ENCODE data around the gene PDSS2. TPM values are rescaled to one million over a fixed set of nuclear protein-coding genes. Genes with fewer than 3 reads are reported as not detected.

Gene PDSS2
- polyA plus RNA-seq, 2 donors, result 3.6 to 7.3 TPM

DNA sequence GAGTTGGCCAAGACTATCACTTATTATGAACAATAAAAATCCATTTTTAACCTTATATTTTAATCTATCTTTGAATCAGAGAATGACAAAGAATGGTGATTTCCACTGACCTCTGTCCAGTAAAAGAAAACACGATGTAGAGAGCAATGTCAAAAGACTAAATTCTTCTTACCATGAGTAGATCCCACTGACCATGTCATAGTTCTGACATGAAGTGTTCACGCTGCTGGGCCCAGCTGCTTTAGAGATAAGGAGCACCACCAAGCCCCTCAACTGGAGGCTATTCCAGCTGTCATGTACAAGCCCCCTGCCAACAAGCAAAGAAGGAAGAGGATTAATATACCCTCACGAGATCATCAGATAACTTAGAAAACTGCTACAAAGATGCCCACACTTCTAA lies 125.3 kb downstream of the PDSS2 start:
- no peaks in the 10 kb centered on the region for H3K27me3 ChIP-seq (ENCODE audit: control insufficient read depth in 1 of 2, insufficient read depth in 2 of 2, low read length in 2 of 2)
- WGBS, 2 donors, result 93% methylated on average over 3 of the region's 3 CpGs
- H3K36me3 ChIP-seq (ENCODE audit: control insufficient read depth in 2 of 2, insufficient read depth in 2 of 2, low read length in 1 of 2), result no peaks in the 10 kb centered on the region
- no peak overlapping the region for H3K4me3 ChIP-seq (ENCODE audit: low read depth in 1 of 2, low read length in 2 of 2)
- H3K9me3 ChIP-seq (ENCODE audit: control insufficient read depth in 2 of 2, insufficient read depth in 1 of 2, low read depth in 1 of 2, low read length in 1 of 2), result no peaks in the 10 kb centered on the region
- no peaks in the 10 kb centered on the region for H3K4me1 ChIP-seq (ENCODE audit: control insufficient read depth in 2 of 2, insufficient read depth in 2 of 2, low read length in 1 of 2)
- no peak overlapping the region for H3K27ac ChIP-seq (ENCODE audit: low read depth in 2 of 2, low read length in 1 of 2)

DNA sequence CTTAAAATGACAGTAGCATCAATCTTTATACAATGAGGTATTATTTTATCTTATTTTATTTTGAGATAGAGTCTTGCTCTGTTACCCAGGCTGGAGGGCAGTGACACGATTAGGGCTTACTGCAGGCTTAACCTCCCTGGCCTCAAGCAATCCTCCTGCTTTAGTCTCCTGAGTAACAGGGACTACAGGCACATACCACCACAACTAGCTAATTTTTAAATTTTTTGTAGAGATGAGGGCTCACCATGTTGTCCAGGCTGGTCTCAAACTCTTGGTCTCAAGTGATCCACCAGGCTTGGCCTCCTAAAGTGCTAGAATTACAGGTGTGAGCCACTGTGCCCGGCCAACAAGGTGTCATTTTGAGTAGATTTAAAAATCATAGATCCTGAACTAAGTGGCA lies 125.9 kb downstream of the PDSS2 start:
- no peak overlapping the region for H3K27ac ChIP-seq (ENCODE audit: low read depth in 2 of 2, low read length in 1 of 2)
- no peak overlapping the region for H3K4me3 ChIP-seq (ENCODE audit: low read depth in 1 of 2, low read length in 2 of 2)
- H3K9me3 ChIP-seq (ENCODE audit: control insufficient read depth in 2 of 2, insufficient read depth in 1 of 2, low read depth in 1 of 2, low read length in 1 of 2), result no peaks in the 10 kb centered on the region
- H3K4me1 ChIP-seq (ENCODE audit: control insufficient read depth in 2 of 2, insufficient read depth in 2 of 2, low read length in 1 of 2), result no peaks in the 10 kb centered on the region
- H3K27me3 ChIP-seq (ENCODE audit: control insufficient read depth in 1 of 2, insufficient read depth in 2 of 2, low read length in 2 of 2), result no peaks in the 10 kb centered on the region
- 89 to 97% methylated on average over 2 of the region's 2 CpGs for WGBS, 2 donors
- H3K36me3 ChIP-seq (ENCODE audit: control insufficient read depth in 2 of 2, insufficient read depth in 2 of 2, low read length in 1 of 2), result no peaks in the 10 kb centered on the region

DNA sequence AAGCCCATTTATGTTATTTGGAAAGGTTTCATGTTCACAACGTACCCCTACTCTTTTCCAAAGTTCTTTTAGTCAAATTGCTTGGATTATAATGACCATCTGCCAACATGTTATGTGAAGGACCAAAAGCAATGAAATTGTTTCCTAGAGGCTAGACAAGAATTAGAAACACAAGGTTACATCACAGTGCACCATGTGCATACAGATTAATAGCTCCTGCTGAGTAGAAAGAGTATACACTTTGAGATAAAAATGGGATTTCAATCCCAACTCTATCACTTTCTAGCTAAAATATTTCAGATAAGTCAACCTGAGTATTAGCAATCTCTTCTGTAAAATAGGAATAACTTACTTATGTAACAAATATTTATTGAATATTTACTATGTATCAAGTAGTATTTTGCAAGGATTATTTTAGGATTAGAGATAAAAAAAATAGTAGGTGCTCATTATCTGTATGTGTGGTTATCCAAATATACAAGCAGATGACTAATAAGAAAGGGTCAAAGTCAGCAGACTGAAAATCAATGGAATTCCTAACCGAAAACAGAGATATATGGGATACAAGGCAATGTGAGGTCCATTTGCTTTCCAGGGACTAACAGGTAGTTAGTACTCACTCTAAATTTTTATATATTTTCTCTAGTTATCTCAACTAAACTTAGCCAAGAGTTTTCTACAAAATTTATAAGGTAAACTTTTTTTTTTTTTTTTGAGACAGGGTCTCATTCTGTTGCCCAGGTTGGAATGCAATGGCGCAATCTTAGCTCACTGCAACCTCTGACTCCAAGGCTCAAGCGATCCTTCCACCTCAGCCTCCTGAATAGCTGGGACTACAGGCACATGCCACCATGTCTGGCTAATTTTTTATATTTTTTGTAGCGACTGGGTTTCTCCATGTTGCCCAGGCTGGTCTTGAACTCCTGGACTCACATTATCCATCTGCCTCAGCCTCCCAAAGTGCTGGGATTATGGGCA lies 127.7 kb downstream of the PDSS2 start:
- 93 to 94% methylated on average over 5 of the region's 5 CpGs for WGBS, 2 donors
- no peak overlapping the region for H3K4me3 ChIP-seq (ENCODE audit: low read depth in 1 of 2, low read length in 2 of 2)
- no peak overlapping the region for H3K27ac ChIP-seq (ENCODE audit: low read depth in 2 of 2, low read length in 1 of 2)

DNA sequence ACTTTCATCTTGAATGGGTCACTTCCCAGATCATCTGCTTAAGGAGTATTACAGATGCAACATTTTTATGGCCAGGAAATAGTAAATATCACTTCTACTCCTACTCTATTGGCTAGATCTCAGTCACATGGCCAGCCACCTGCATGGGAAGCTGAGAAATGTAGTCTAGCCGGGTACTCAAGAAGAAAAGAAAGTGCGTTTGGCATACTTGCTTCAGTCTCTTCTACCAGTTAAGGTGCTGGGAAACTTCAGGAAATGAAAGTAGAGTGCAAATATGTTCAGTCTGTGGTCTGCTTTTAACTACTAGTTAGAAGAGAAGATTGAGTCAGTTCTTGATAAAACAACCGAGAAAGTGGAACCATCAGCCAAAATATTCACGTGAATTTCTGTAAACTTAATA lies 129.2 kb downstream of the PDSS2 start:
- Histone ChIP-seq H3K36me3 (ENCODE audit: control insufficient read depth in 2 of 2, insufficient read depth in 2 of 2, low read length in 1 of 2) (no peaks in the 10 kb centered on the region), H3K9me3 (ENCODE audit: control insufficient read depth in 2 of 2, insufficient read depth in 1 of 2, low read depth in 1 of 2, low read length in 1 of 2) (no peaks in the 10 kb centered on the region), H3K4me3 (ENCODE audit: low read depth in 1 of 2, low read length in 2 of 2) (no peak overlapping the region), H3K4me1 (ENCODE audit: control insufficient read depth in 2 of 2, insufficient read depth in 2 of 2, low read length in 1 of 2) (no peaks in the 10 kb centered on the region), H3K27ac (ENCODE audit: low read depth in 2 of 2, low read length in 1 of 2) (no peak overlapping the region), H3K27me3 (ENCODE audit: control insufficient read depth in 1 of 2, insufficient read depth in 2 of 2, low read length in 2 of 2) (no peaks in the 10 kb centered on the region)
- WGBS, 2 donors, result 77 to 85% methylated on average over 4 of the region's 4 CpGs

More for the DNA sequence above, 127.7 kb downstream of the PDSS2 start:
- Histone ChIP-seq H3K4me1 (ENCODE audit: control insufficient read depth in 2 of 2, insufficient read depth in 2 of 2, low read length in 1 of 2) (no peaks in the 10 kb centered on the region), H3K27me3 (ENCODE audit: control insufficient read depth in 1 of 2, insufficient read depth in 2 of 2, low read length in 2 of 2) (no peaks in the 10 kb centered on the region), H3K36me3 (ENCODE audit: control insufficient read depth in 2 of 2, insufficient read depth in 2 of 2, low read length in 1 of 2) (no peaks in the 10 kb centered on the region), H3K9me3 (ENCODE audit: control insufficient read depth in 2 of 2, insufficient read depth in 1 of 2, low read depth in 1 of 2, low read length in 1 of 2) (no peaks in the 10 kb centered on the region)

DNA sequence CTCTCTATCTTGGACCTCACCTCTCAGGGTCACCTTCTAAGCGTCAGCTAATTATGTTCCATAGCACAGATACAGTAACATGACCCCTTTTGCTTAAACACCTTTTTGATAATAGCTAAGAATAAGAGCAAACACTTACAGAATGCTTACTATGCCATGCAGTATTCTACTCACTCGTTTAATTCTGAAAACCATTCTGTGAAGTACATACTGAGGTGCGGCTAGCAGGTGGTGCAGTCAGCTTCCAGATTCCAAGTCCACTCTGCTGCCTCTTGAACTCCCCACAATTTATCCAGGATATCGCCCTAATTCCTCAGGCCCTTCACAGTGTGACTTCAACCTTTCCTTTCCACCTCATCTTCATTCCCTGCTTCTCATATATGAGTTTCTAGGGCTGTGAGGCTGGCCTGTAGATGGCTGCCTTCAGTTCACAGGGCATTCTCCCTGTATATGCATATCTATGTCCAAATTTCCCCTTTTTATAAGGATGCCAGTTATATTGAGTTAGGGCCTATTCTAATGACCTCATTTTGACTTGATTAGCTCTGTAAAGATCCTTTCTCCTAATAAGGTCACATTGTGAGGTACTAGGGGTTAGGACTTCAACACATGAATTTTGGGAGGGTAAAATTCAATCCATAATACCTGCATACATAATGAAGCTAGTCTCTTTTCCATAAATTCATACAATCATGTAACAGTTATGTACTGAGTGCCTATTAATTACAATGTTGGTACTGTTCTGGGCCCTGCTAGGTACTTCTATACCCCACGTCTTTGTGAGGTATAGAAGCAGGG lies 130.1 kb downstream of the PDSS2 start:
- no peaks in the 10 kb centered on the region for H3K9me3 ChIP-seq (ENCODE audit: control insufficient read depth in 2 of 2, insufficient read depth in 1 of 2, low read depth in 1 of 2, low read length in 1 of 2)
- H3K4me3 ChIP-seq (ENCODE audit: low read depth in 1 of 2, low read length in 2 of 2), result no peak overlapping the region
- H3K36me3 ChIP-seq (ENCODE audit: control insufficient read depth in 2 of 2, insufficient read depth in 2 of 2, low read length in 1 of 2), result no peaks in the 10 kb centered on the region
- H3K27me3 ChIP-seq (ENCODE audit: control insufficient read depth in 1 of 2, insufficient read depth in 2 of 2, low read length in 2 of 2), result no peaks in the 10 kb centered on the region
- no peak overlapping the region for H3K27ac ChIP-seq (ENCODE audit: low read depth in 2 of 2, low read length in 1 of 2)
- 75 to 76% methylated on average over 5 of the region's 5 CpGs for WGBS, 2 donors
- no peaks in the 10 kb centered on the region for H3K4me1 ChIP-seq (ENCODE audit: control insufficient read depth in 2 of 2, insufficient read depth in 2 of 2, low read length in 1 of 2)

DNA sequence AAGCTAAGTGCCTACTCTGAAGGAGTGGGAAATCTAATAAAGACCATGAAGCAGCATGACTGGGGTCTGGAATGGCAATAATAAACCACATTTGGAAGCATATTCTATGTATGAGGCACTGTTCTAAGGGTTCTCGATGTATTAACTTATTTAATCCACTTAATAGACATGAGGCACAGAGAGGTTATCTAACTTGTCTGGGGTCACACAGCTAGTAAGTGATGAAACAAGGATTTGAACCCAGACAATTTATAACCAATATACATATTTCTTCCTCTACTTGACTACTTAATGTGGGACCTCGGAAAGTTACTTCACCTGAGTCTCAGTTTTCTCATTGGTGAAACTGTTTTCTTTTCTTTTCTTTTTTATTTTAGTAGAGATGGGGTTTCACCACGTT lies 131.3 kb downstream of the PDSS2 start:
- no peaks in the 10 kb centered on the region for H3K4me1 ChIP-seq (ENCODE audit: control insufficient read depth in 2 of 2, insufficient read depth in 2 of 2, low read length in 1 of 2)
- H3K27ac ChIP-seq (ENCODE audit: low read depth in 2 of 2, low read length in 1 of 2), result no peak overlapping the region
- WGBS, 2 donors, result 91 to 93% methylated on average over 3 of the region's 3 CpGs
- H3K4me3 ChIP-seq (ENCODE audit: low read depth in 1 of 2, low read length in 2 of 2), result no peak overlapping the region
- H3K9me3 ChIP-seq (ENCODE audit: control insufficient read depth in 2 of 2, insufficient read depth in 1 of 2, low read depth in 1 of 2, low read length in 1 of 2), result no peaks in the 10 kb centered on the region
- no peaks in the 10 kb centered on the region for H3K27me3 ChIP-seq (ENCODE audit: control insufficient read depth in 1 of 2, insufficient read depth in 2 of 2, low read length in 2 of 2)
- no peaks in the 10 kb centered on the region for H3K36me3 ChIP-seq (ENCODE audit: control insufficient read depth in 2 of 2, insufficient read depth in 2 of 2, low read length in 1 of 2)

DNA sequence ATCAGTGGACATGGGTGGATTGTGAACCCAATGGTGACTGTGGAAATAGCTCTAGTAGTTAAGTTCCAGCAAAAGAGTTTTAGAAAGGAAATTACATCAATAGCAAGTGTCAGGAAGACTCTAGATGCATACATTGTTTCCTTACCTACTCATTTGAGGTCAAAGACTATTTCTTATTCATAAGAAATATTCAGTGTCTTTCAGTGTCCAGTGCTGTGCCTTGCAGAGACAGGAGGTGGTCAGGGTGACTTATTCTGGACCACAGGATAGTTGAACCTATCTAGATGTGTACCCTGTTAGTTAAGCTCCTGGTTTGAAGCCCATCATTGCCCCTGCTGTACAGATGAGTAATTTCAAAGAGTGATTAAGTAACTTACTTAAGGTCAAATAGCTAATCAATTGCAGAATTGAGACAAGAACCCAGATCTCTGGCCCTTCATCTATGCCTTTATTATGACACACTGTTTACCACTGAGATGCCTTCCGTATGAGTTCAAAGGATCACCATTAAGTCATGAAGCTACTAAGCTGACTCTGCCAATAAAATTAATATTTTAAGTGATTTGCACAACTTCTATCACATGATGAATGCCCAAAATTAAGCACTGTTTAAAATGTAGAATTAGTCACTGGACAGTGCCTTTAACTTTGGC lies 136.1 kb downstream of the PDSS2 start:
- H3K4me3 ChIP-seq (ENCODE audit: low read depth in 1 of 2, low read length in 2 of 2), result no peak overlapping the region
- H3K9me3 ChIP-seq (ENCODE audit: control insufficient read depth in 2 of 2, insufficient read depth in 1 of 2, low read depth in 1 of 2, low read length in 1 of 2), result no peaks in the 10 kb centered on the region
- 78 to 82% methylated on average over 1 of the region's 1 CpG for WGBS, 2 donors
- H3K4me1 ChIP-seq (ENCODE audit: control insufficient read depth in 2 of 2, insufficient read depth in 2 of 2, low read length in 1 of 2), result no peaks in the 10 kb centered on the region
- no peak overlapping the region for H3K27ac ChIP-seq (ENCODE audit: low read depth in 2 of 2, low read length in 1 of 2)
- H3K27me3 ChIP-seq (ENCODE audit: control insufficient read depth in 1 of 2, insufficient read depth in 2 of 2, low read length in 2 of 2), result no peaks in the 10 kb centered on the region
- H3K36me3 ChIP-seq (ENCODE audit: control insufficient read depth in 2 of 2, insufficient read depth in 2 of 2, low read length in 1 of 2), result no peaks in the 10 kb centered on the region

DNA sequence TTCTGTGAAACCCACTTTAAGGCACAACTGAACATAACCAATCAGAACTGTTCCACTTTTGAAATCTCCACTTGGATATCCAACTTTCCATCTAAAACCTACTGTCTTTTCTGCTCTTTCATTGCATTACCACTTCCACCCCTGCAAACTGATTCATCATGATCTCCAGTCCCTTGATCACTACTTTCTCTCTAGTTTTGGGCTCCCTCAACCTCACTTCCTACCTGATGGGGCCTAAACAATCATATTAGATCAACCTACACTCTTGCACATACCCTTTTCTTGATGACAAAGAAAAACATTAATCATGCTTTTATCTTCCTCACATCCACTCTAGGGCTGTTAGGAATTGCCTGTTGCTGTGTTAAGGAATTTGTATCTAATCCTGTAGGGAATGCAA lies 137.6 kb downstream of the PDSS2 start:
- Histone ChIP-seq H3K27ac (ENCODE audit: low read depth in 2 of 2, low read length in 1 of 2) (no peak overlapping the region), H3K27me3 (ENCODE audit: control insufficient read depth in 1 of 2, insufficient read depth in 2 of 2, low read length in 2 of 2) (no peaks in the 10 kb centered on the region), H3K9me3 (ENCODE audit: control insufficient read depth in 2 of 2, insufficient read depth in 1 of 2, low read depth in 1 of 2, low read length in 1 of 2) (no peaks in the 10 kb centered on the region), H3K36me3 (ENCODE audit: control insufficient read depth in 2 of 2, insufficient read depth in 2 of 2, low read length in 1 of 2) (no peaks in the 10 kb centered on the region), H3K4me3 (ENCODE audit: low read depth in 1 of 2, low read length in 2 of 2) (no peak overlapping the region), H3K4me1 (ENCODE audit: control insufficient read depth in 2 of 2, insufficient read depth in 2 of 2, low read length in 1 of 2) (no peaks in the 10 kb centered on the region)

DNA sequence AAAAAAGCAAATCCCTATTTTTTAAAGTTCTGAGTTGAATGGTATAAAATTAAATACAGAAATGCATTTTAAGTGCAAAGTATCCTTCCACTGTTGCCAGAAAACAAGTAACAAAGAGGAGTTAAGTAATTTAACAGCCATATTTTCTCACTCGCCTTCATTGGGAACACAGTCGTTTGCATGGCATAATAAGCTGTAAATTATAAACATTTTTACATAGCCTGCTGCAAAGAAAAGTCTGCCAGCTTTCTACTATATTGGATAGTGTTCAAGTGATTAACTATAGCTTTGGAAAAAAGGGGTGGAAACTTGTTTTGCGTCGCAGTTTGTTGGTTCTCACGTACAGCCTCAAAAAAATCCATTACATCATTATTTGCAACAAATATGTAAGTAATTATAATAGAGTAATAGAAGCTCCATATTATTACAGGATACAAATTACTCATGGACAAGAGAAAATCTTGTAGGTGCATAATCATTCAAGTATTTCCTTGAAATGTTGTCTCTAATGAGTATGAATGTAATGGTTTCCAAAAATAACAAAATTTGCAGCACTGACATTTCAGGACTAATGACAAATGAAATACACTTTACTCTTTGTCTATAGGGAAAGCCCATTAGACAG lies 139.3 kb downstream of the PDSS2 start:
- Histone ChIP-seq H3K4me1 (ENCODE audit: control insufficient read depth in 2 of 2, insufficient read depth in 2 of 2, low read length in 1 of 2) (no peaks in the 10 kb centered on the region), H3K27me3 (ENCODE audit: control insufficient read depth in 1 of 2, insufficient read depth in 2 of 2, low read length in 2 of 2) (no peaks in the 10 kb centered on the region), H3K9me3 (ENCODE audit: control insufficient read depth in 2 of 2, insufficient read depth in 1 of 2, low read depth in 1 of 2, low read length in 1 of 2) (no peaks in the 10 kb centered on the region), H3K4me3 (ENCODE audit: low read depth in 1 of 2, low read length in 2 of 2) (no peak overlapping the region), H3K27ac (ENCODE audit: low read depth in 2 of 2, low read length in 1 of 2) (no peak overlapping the region), H3K36me3 (ENCODE audit: control insufficient read depth in 2 of 2, insufficient read depth in 2 of 2, low read length in 1 of 2) (no peaks in the 10 kb centered on the region)
- 52 to 65% methylated on average over 5 of the region's 5 CpGs for WGBS, 2 donors
